Measurements from ENCODE around the gene XXYLT1. TPM values are rescaled to one million over a fixed set of nuclear protein-coding genes. Genes with fewer than 3 reads are reported as not detected.

The XXYLT1 gene, protein sequence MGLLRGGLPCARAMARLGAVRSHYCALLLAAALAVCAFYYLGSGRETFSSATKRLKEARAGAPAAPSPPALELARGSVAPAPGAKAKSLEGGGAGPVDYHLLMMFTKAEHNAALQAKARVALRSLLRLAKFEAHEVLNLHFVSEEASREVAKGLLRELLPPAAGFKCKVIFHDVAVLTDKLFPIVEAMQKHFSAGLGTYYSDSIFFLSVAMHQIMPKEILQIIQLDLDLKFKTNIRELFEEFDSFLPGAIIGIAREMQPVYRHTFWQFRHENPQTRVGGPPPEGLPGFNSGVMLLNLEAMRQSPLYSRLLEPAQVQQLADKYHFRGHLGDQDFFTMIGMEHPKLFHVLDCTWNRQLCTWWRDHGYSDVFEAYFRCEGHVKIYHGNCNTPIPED
- total RNA-seq (1 to 10 TPM; 1.8 to 5.0 (median 2.5) TPM), polyA plus RNA-seq (1 to 10 TPM; 2.5 to 3.4 TPM)

DNA sequence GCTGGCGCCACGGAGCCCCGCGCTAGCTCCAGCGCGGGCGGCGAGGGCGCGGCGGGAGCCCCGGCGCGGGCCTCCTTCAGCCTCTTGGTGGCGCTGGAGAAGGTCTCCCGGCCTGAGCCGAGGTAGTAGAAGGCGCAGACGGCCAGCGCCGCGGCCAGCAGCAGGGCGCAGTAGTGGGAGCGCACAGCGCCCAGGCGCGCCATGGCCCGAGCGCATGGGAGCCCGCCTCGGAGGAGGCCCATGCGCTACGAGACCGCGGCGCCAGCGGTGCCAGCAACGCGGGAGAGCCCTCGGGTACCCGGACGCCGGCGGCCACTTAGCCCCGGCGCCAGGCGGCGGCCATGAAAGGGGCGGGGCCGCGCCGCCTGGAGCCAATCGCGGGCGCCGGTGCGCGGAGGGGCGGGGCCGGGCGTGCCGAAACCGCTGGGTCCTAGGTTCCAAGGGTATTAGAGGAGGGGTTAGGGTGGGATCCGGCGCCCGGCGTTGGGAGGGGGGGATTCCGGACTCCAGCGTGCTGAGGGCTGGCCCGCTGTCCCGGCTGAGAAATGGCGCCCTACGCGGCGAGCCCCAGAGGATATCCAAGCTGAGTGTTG lies at the start of gene XXYLT1:
Gene XXYLT1, minus strand, starts transcription at position 343 of the 593 bp plus-strand sequence. Its CDS starts 101 bp downstream, at position 242.
- H3K9me3 ChIP-seq, result no peaks in the 10 kb centered on the region
- intact Hi-C loops (cut with DNase I), result loop anchor here in 1 of 3 donors (5.0 kb wide), 1 partner anchor 256 kb away; no protein-coding TSS in a partner anchor
- peak; percentile 93 to 98 (median 97) for ATAC-seq
- TF ChIP-seq, protein P1, sequence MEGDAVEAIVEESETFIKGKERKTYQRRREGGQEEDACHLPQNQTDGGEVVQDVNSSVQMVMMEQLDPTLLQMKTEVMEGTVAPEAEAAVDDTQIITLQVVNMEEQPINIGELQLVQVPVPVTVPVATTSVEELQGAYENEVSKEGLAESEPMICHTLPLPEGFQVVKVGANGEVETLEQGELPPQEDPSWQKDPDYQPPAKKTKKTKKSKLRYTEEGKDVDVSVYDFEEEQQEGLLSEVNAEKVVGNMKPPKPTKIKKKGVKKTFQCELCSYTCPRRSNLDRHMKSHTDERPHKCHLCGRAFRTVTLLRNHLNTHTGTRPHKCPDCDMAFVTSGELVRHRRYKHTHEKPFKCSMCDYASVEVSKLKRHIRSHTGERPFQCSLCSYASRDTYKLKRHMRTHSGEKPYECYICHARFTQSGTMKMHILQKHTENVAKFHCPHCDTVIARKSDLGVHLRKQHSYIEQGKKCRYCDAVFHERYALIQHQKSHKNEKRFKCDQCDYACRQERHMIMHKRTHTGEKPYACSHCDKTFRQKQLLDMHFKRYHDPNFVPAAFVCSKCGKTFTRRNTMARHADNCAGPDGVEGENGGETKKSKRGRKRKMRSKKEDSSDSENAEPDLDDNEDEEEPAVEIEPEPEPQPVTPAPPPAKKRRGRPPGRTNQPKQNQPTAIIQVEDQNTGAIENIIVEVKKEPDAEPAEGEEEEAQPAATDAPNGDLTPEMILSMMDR (IDR thresholded peaks at IDR 0.05), result peak; percentile 30 to 46 (median 41)
- peak within 1 kb of the TSS; percentile 85 to 95 (median 92) for H3K4me3 ChIP-seq
- H3K27ac ChIP-seq, result peak within 1 kb of the TSS; percentile 70 to 76 (median 72)
- peaks cover 0 to 8% (median 3%) of the 10 kb centered on the region in 3 donors for H3K4me1 ChIP-seq
- WGBS, 2 donors, result 0 to 1% methylated on average over 64 to 75 of the region's 75 CpGs
- no peak for FAIRE-seq
- DNase-seq, result peak; percentile 85 to 96 (median 90)
- no peaks in the 10 kb centered on the region for H3K36me3 ChIP-seq
- H3K27me3 ChIP-seq, result no peaks in the 10 kb centered on the region

DNA sequence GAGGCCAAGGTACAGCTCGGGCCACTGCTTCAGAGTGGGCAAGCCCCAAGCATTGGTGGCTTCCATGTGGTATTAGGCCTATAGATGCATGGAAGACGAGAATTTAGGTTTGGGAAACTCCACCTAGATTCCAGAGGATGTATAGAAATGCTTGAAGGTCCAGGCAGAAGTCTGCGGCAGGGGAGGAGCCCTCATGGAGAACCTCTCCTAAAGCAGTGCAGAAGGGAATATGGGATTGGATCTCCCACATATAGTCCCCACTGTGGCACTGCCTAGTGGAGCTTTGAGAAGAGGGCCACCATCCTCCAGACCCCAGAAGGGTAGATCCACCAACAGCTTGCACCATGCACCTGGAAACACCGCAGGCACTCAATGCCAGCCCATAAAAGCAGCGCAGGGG lies 48.1 kb upstream of the XXYLT1 start:
- H3K4me3 ChIP-seq, result no peak overlapping the region
- no peaks in the 10 kb centered on the region for H3K4me1 ChIP-seq
- intact Hi-C loops (cut with DNase I), result loop anchor here in 1 of 3 donors (10.0 kb wide), 1 partner anchor 46 kb away; no protein-coding TSS in a partner anchor
- TF ChIP-seq, protein P1 (IDR thresholded peaks at IDR 0.05), result no peak
- no peak overlapping the region for H3K27ac ChIP-seq
- H3K36me3 ChIP-seq, result no peaks in the 10 kb centered on the region
- DNase-seq, result no peak
- ATAC-seq, result no peak
- 96 to 98% methylated on average over 5 of the region's 5 CpGs for WGBS, 2 donors
- no peaks in the 10 kb centered on the region for H3K27me3 ChIP-seq
- no peak for FAIRE-seq
- no peaks in the 10 kb centered on the region for H3K9me3 ChIP-seq

DNA sequence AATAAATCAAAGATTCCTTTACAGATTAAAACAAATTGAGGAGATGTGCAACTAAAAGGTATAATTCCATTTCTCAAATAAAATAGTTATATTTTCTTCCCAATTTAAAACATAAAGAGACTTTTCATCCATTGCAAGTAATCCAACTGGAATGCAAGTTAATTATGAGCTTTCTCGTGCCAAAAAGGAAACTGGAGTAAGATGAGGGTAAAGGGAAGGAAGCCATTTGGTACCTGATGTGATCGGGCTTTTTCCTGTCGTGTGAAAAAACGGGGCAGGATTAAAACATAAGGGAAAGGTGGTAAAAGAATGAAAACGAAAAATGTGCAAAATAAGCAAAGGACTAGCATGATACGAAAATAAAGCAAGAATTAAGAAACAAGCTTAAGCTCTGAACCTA lies 41.8 kb upstream of the XXYLT1 start:
- Histone ChIP-seq H3K4me1 (peaks cover 0 to 6% (median 0%) of the 10 kb centered on the region in 3 donors), H3K36me3 (no peaks in the 10 kb centered on the region), H3K27me3 (no peaks in the 10 kb centered on the region), H3K27ac (no peak overlapping the region), H3K9me3 (no peaks in the 10 kb centered on the region), H3K4me3 (no peak overlapping the region)
- ATAC-seq (no peak), FAIRE-seq (no peak), DNase-seq (no peak)
- intact Hi-C loops (cut with DNase I), result loop anchor here in 1 of 3 donors (10.0 kb wide), 1 partner anchor 52 kb away; no protein-coding TSS in a partner anchor
- TF ChIP-seq, protein P1 (IDR thresholded peaks at IDR 0.05), result no peak
- 84 to 85% methylated on average over 6 of the region's 6 CpGs for WGBS, 2 donors

DNA sequence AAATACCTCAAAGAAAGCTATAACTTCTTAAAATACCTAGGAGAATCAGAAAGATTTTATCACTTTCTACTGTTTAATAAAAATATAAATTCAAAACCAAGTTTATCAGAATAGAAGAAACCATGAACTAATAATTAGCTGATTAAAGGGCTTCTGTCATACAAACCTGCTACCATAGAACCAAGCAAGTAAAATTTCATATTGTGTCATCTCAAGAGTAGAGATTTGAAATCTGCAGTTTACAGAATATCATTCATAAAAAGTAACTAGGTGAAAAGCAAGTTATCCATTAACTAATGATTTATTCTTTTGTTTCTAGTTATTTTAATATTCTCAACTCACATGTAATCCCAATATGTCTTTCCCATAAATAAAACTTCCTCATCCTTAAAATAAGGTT lies 36.8 kb upstream of the XXYLT1 start:
- peaks cover 0 to 6% (median 0%) of the 10 kb centered on the region in 3 donors for H3K4me1 ChIP-seq
- H3K27me3 ChIP-seq, result no peaks in the 10 kb centered on the region
- FAIRE-seq (no peak), ATAC-seq (no peak), DNase-seq (no peak)
- no peak overlapping the region for H3K4me3 ChIP-seq
- no peak overlapping the region for H3K27ac ChIP-seq
- no peaks in the 10 kb centered on the region for H3K9me3 ChIP-seq
- H3K36me3 ChIP-seq, result no peaks in the 10 kb centered on the region
- intact Hi-C loops (cut with DNase I), result no loop called here
- TF ChIP-seq, protein P1 (IDR thresholded peaks at IDR 0.05), result no peak

Data from pancreas (tissue), 10 donors.